GM21381 (cell line): ENCODE data around the gene WDR87.
A peak's percentile ranks its signal among the peaks of the same experiment; 100 is the strongest.
"Not testable (repeated sequence)": the region's sequence is repeated elsewhere in the genome, so short reads cannot be mapped to it uniquely, and the experiment has no call there.

ENCODE experiments used
- ATAC-seq: cut with Tn5 transposase; IDR thresholded peaks from one replicate; pipeline ENCODE4 v1.9.1; 2021; ENCODE audit warnings: mild to moderate bottlenecking, moderate library complexity; ENCODE audit not compliant: unreplicated experiment

The WDR87 gene

GRCh38 chr19:37931881-37932655 is 25.7 kb upstream of the WDR87 start:
- ATAC-seq: peak; percentile 40

- no peak for ATAC-seq
These were observed 24.0 kb upstream of the WDR87 start for GRCh38 chr19:37930416-37930815.

- no peak for ATAC-seq
These were observed 23.0 kb upstream of the WDR87 start for GRCh38 chr19:37929355-37929923.

GRCh38 chr19:37928527-37929286 is 22.3 kb upstream of the WDR87 start:
- ATAC-seq: no peak

- ATAC-seq: no peak
These were observed 20.3 kb upstream of the WDR87 start for GRCh38 chr19:37926711-37927110.

GRCh38 chr19:37926255-37926654 is 19.9 kb upstream of the WDR87 start:
- no peak for ATAC-seq

- no peak for ATAC-seq
These were observed 18.8 kb upstream of the WDR87 start for GRCh38 chr19:37925212-37925611.

GRCh38 chr19:37924573-37924972 is 18.2 kb upstream of the WDR87 start:
- ATAC-seq: not testable (repeated sequence)

- ATAC-seq: no peak
These were observed 14.4 kb upstream of the WDR87 start for GRCh38 chr19:37920591-37921450.

- peak; percentile 48 for ATAC-seq
These were observed 8.5 kb upstream of the WDR87 start for GRCh38 chr19:37914908-37915307.

- ATAC-seq: no peak
These were observed 3.3 kb upstream of the WDR87 start for GRCh38 chr19:37909661-37910199.

- no peak for ATAC-seq
These were observed 1.5 kb upstream of the WDR87 start for GRCh38 chr19:37907735-37908455.

GRCh38 chr19:37906869-37907734 is 708 bp upstream of the WDR87 start, which contains the start of gene SIPA1L3:
TSS of gene SIPA1L3 (plus strand) at chr19:37907208. CDS start at chr19:38081566, 174,358 bp downstream.
- peak; percentile 79 for ATAC-seq

GRCh38 chr19:37903096-37903495 is 3.3 kb downstream of the WDR87 start:
- ATAC-seq: no peak

GRCh38 chr19:37902668-37903067 is 3.7 kb downstream of the WDR87 start:
- ATAC-seq: no peak

- no peak for ATAC-seq
These were observed 6.4 kb downstream of the WDR87 start for GRCh38 chr19:37899966-37900365.

GRCh38 chr19:37899453-37899852 is 6.9 kb downstream of the WDR87 start:
- no peak for ATAC-seq

GRCh38 chr19:37896180-37896579 is 10.2 kb downstream of the WDR87 start:
- no peak for ATAC-seq
